Measurements from ENCODE around the gene KIF3C. TPM values are rescaled to one million over a fixed set of nuclear protein-coding genes. Genes with fewer than 3 reads are reported as not detected.

The KIF3C gene
- total and polyA plus RNA-seq, 2 of the 4 experiments (the other 2 are of a cell fraction): 8.3 to 15.4 TPM

DNA sequence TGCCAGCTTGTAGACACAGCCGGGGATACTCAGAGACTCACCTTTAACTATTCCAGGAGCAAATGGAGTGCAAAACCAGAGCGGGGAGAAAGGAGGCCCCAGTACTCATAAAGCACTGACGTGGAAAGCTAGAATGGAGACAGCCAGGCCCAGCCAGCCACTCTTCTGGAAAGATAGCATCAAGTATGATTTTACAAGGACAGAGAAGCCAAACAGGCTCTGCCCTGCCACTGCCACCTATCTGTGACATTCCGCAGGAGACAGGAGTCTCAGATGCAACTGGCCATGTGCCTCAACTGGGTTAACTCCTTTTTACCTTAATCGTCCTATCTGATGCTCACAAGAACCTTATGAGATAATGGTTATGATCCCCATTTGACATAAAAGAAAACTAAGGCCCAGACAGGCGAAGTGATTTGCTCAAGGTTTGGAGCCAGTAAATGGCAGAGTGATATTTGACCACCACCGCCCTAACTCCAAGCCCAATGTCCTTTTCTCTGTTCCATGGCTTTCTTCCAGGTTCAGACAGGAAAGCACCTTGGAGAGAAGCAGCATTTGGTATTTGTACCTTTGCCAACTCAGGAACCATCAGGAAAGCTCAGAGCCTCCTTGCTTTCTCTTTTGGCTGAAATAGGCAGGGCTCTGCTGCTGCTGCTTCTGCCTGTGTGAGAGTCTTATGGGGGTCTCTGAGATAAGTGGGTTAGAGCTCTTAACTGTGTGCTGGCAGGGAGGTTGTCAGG is 15.6 kb downstream of the KIF3C start (continued):
- no peak for TF ChIP-seq NFE2L2 (IDR thresholded peaks at IDR 0.05; ENCODE audit: low read depth, low read length)

DNA sequence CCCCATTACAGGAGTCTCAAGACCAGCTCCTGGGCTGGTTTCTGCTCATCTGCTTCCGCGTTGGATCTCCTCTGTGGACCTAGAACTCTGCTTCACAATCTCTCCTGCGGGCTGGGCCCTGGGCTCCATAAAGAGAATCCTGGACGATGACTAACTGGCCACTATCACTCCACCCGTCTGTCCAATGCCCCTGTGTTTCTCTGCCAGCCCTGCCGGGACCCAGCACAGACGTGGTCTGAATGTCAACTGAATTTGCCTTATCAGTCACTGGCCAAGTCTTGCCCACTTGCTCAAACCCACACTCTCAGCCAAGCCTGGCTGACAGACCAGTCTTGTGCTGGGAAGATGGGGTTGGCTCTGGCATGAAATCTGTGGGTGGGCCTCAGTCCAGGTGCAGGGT is 17.4 kb downstream of the KIF3C start:
- Histone ChIP-seq H2BK5ac (ENCODE audit: low read depth, low read length, poor library complexity, severe bottlenecking) (no peak overlapping the region), H3K4me3 (ENCODE audit: insufficient read depth, low read depth, low read length) (no peak overlapping the region), H3K4me1 (ENCODE audit: control insufficient read depth, insufficient read depth, low read length) (peaks cover 2% of the 10 kb centered on the region), H3K27me3 (ENCODE audit: control insufficient read depth, insufficient read depth, low read length) (no peaks in the 10 kb centered on the region), H3K56ac (ENCODE audit: extremely low read depth, insufficient read depth, low read length) (no peak overlapping the region), H4K91ac (ENCODE audit: insufficient read depth, low read depth, low read length) (no peak overlapping the region), H3K4me2 (ENCODE audit: low read depth, low read length) (no peak overlapping the region), H3K79me1 (ENCODE audit: low read depth in 1 of 2, low read length in 2 of 2) (peaks cover 11 to 17% of the 10 kb centered on the region in 2 experiments; a peak in 3 of 4 replicates), H3K9me1 (ENCODE audit: insufficient read depth, low read length) (peaks cover 6% of the 10 kb centered on the region; the same call in 1 of the 2 replicates), H4K8ac (ENCODE audit: low read depth in 2 of 2, low read length in 2 of 2) (no peak overlapping the region), H3K23ac (ENCODE audit: low read depth, low read length) (no peak overlapping the region), H2AFZ (replicated peaks; ENCODE audit: low read length, poor library complexity) (no peak overlapping the region), H3K9ac (ENCODE audit: low read depth, low read length) (no peak overlapping the region), H4K20me1 (ENCODE audit: insufficient read depth, low read length) (no peaks in the 10 kb centered on the region; the same call in none of the 2 replicates), H4K5ac (ENCODE audit: low read depth, low read length) (no peak overlapping the region), H3K9me3 (ENCODE audit: control insufficient read depth, insufficient read depth, low read length) (no peaks in the 10 kb centered on the region), H3K4ac (ENCODE audit: low read depth, low read length) (no peak overlapping the region), H2BK15ac (ENCODE audit: low read depth, low read length) (no peak overlapping the region), H3K36me3 (ENCODE audit: control insufficient read depth, insufficient read depth, low read length) (peaks cover 7% of the 10 kb centered on the region), H3K18ac (ENCODE audit: low read depth, low read length) (no peak overlapping the region), H2BK120ac (ENCODE audit: low read depth, low read length) (no peak overlapping the region), H2AK5ac (ENCODE audit: low read depth, low read length) (no peak overlapping the region; the same call in 1 of the 2 replicates), H2BK20ac (ENCODE audit: low read depth, low read length) (no peak overlapping the region), H2AK9ac (replicated peaks; ENCODE audit: low read depth, low read length, poor library complexity) (no peak overlapping the region), H3K14ac (replicated peaks; ENCODE audit: low read depth, low read length) (no peak overlapping the region), H3K27ac (ENCODE audit: insufficient read depth, low read length) (no peak overlapping the region)
- ATAC-seq (ENCODE audit: low read depth) (no peak), DNase-seq (no peak)
- no TSS peak for BruUV-seq (replicated peaks)
- dilution Hi-C loops (cut with HindIII; ENCODE audit: low sequenced_read_pairs, unreplicated experiment) (no loop called here), intact Hi-C loops (cut with micrococcal nuclease) (no loop called here), in situ Hi-C loops (cut with MboI; ENCODE audit: low sequenced_read_pairs) (loop anchor here (25.0 kb wide), 1 partner anchor 372 kb away; the partner anchor contains the start of genes ADGRF3 and SELENOI)
- ChIA-PET CTCF (interaction anchor here (1.2 kb wide), 1 partner anchor 9 kb away, joined by 3 read pairs; no protein-coding TSS in a partner anchor), POLR2A (ENCODE audit: unreplicated experiment) (no interaction called here)
- 76% methylated on average over 7 of the region's 7 CpGs; no CpG with 5 or more reads in 1 of the 2 experiments for WGBS, 2 experiments (ENCODE audit: extremely low coverage in 2 of 2, insufficient read length in 1 of 2)
- no peak for TF ChIP-seq RCOR1 (IDR thresholded peaks at IDR 0.05; ENCODE audit: insufficient replicate concordance, low read length)
- TF ChIP-seq BHLHE40 (IDR thresholded peaks at IDR 0.05; ENCODE audit: low read depth, low read length): no peak
- no peak for TF ChIP-seq MXI1 (IDR thresholded peaks at IDR 0.05; ENCODE audit: borderline replicate concordance, low read depth, low read length)
- TF ChIP-seq RAD21 (IDR thresholded peaks at IDR 0.05; ENCODE audit: low read length): no peak

Measured in IMR-90 (cell line).